OCI-LY3 (cell line): ENCODE measurements around the gene PVALB.

ENCODE experiments used
- H2AFZ ChIP-seq: fragments of 200-600, 300-600 bp; shearing (Covaris generic); 2 replicates; pipeline ENCODE4 v1.6.0; 2014; ENCODE audit warnings: antibody characterized with exemption, low read depth, low read length
- H3K27ac ChIP-seq: fragments of 200-600, 300-600 bp; sonication (generic); 2 replicates; pipeline ENCODE4 v1.5.1; 2014; ENCODE audit warnings: mild to moderate bottlenecking, low read length, moderate library complexity, mixed read lengths
- H3K27me3 ChIP-seq: fragments of 200-600, 300-600 bp; sonication (generic); 2 replicates; pipeline ENCODE4 v1.6.1; 2014; ENCODE audit warnings: low read depth, low read length, mixed read lengths
- H3K36me3 ChIP-seq: fragments of 200-600, 300-600 bp; sonication (generic); replicated peaks from 2 replicates; pipeline ENCODE3; 2014; ENCODE audit warnings: low read depth, low read length, mixed read lengths
- H3K4me1 ChIP-seq: fragments of 300-600, 200-600 bp; sonication (generic); 2 replicates; pipeline ENCODE4 v1.6.1; 2014; ENCODE audit warnings: low read length, mixed read lengths
- H3K4me2 ChIP-seq: fragments of 200-600, 300-600 bp; sonication (generic); 2 replicates; pipeline ENCODE4 v1.6.1; 2014; ENCODE audit warnings: low read length, mixed read lengths
- H3K4me3 ChIP-seq: fragments of 300-600, 200-600 bp; sonication (generic); 2 replicates; pipeline ENCODE4 v1.5.1; 2014; ENCODE audit warnings: antibody characterized with exemption, mild to moderate bottlenecking, low read length, moderate library complexity
- H3K79me2 ChIP-seq: fragments of 300-600, 200-600 bp; shearing (Covaris generic); 2 replicates; pipeline ENCODE4 v1.6.1; 2014; ENCODE audit warnings: mild to moderate bottlenecking, low read length, mixed read lengths
- H3K9ac ChIP-seq: fragments of 300-600, 200-600 bp; shearing (Covaris generic); 2 replicates; pipeline ENCODE4 v1.6.0; 2014; ENCODE audit warnings: mild to moderate bottlenecking, low read length, moderate library complexity
- H3K9me3 ChIP-seq: fragments of 200-600, 300-600 bp; shearing (Covaris generic); 2 replicates; pipeline ENCODE4 v1.6.1; 2014; ENCODE audit warnings: low read length, mixed read lengths; ENCODE audit not compliant: insufficient read depth
- H4K20me1 ChIP-seq: fragments of 200-600, 300-600 bp; sonication (generic); 2 replicates; pipeline ENCODE4 v1.6.1; 2016; ENCODE audit warnings: low read length, mixed read lengths; ENCODE audit not compliant: insufficient read depth
- EZH2phosphoT487 ChIP-seq: fragments of 200-600 bp; shearing (Covaris generic); IDR thresholded peaks from 2 replicates; pipeline ENCODE4 v1.6.1; 2018; ENCODE audit warnings: antibody characterized with exemption, mixed run types, low read depth
- TF ChIP-seq, protein P1 (sequence below): fragments of 200-600, 300-600 bp; sonication (generic); IDR thresholded peaks from 2 replicates; pipeline ENCODE4 v1.5.1; 2014; ENCODE audit warnings: antibody characterized with exemption, low read length, low read depth

Gene PVALB, protein sequence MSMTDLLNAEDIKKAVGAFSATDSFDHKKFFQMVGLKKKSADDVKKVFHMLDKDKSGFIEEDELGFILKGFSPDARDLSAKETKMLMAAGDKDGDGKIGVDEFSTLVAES

DNA sequence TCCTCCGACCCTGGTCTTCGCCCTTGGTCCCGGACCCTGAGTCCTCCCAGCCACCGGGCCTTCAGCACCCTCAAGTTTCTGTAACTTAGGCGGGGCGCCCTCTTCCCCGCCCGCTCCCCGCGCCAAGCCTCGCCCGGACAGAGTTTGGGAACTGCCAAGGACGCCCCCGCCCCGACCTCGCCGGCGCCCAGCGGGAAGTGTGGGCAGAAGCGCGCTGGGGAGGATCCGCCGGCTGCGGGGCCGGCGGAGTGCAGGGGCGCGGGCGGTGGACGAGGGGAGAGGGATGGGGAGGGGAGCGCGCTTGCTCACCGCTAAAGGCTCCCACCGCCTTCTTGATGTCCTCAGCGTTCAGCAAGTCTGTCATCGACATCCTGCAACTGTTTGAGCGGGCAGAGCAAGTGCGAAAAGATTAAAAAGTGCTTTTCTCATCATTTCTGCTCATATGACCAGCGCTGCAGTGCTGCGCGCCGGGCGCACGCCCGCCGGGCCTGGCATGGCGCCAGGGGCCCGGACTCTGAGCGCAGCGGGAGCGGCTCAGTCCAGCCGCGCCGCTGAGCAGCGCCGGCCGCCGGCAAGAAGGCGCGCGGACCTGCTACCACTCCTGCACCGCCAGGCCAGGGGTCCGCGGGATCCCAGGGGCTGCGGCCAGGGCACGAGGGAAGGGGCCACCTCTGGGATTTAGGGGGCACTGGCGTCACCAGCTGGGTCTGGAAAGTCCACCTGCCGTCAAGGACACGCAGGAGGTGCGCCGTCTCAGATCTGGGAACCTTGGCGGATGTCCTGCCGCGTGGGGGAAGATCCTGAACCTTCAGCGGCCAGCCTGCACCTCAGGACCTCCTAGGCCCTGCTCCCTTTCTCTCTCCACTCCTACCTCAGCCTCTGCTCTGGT, at the start of gene PVALB:
PVALB (minus strand) TSS at position 400 of the 889 bp plus-strand sequence; CDS start at position 370, 30 bp downstream.
- Histone ChIP-seq H3K27me3 (peaks cover 35% of the 10 kb centered on the region), H3K4me3 (no peak within 1 kb of the TSS), H3K27ac (no peak within 1 kb of the TSS), H3K79me2 (no peaks in the 10 kb centered on the region), H3K4me1 (peaks cover 7% of the 10 kb centered on the region; the same call in 1 of the 2 replicates), H3K4me2 (no peak within 1 kb of the TSS), H4K20me1 (no peaks in the 10 kb centered on the region), H2AFZ (no peak within 1 kb of the TSS), H3K9ac (no peak within 1 kb of the TSS), H3K36me3 (no peaks in the 10 kb centered on the region), H3K9me3 (no peaks in the 10 kb centered on the region)
- TF ChIP-seq, protein P1, sequence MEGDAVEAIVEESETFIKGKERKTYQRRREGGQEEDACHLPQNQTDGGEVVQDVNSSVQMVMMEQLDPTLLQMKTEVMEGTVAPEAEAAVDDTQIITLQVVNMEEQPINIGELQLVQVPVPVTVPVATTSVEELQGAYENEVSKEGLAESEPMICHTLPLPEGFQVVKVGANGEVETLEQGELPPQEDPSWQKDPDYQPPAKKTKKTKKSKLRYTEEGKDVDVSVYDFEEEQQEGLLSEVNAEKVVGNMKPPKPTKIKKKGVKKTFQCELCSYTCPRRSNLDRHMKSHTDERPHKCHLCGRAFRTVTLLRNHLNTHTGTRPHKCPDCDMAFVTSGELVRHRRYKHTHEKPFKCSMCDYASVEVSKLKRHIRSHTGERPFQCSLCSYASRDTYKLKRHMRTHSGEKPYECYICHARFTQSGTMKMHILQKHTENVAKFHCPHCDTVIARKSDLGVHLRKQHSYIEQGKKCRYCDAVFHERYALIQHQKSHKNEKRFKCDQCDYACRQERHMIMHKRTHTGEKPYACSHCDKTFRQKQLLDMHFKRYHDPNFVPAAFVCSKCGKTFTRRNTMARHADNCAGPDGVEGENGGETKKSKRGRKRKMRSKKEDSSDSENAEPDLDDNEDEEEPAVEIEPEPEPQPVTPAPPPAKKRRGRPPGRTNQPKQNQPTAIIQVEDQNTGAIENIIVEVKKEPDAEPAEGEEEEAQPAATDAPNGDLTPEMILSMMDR = no peak
- no peak for TF ChIP-seq EZH2phosphoT487

DNA sequence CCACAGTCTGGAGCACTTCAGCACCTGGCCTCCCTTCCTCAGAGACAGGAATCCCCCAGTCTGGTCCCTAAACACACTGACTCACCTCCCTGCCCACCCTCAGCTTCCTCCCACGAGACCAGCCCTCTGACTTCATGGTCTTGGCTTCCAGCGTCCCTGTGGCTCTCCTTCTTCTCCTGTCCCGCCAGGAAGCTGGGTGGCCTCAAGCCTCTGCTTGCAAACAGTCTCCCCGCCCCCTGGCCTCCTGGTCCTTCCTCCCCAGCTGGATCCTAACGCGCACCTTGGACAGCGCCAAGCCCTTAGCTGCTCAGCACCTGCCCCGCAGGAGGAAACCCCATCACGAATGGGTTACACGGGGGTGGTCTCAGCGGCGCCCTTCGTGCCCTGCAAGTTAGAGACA, 48.5 kb upstream of the PVALB start:
- Histone ChIP-seq H3K79me2 (peaks cover 13% of the 10 kb centered on the region; the same call in 1 of the 2 replicates), H3K4me2 (peak overlapping the region; percentile 51), H3K9ac (peak overlapping the region; percentile 51; the same call in 1 of the 2 replicates), H3K27me3 (no peaks in the 10 kb centered on the region), H4K20me1 (no peaks in the 10 kb centered on the region), H3K27ac (peak overlapping the region; percentile 92), H2AFZ (no peak overlapping the region), H3K9me3 (no peaks in the 10 kb centered on the region), H3K36me3 (peaks cover 8% of the 10 kb centered on the region), H3K4me3 (peak overlapping the region; percentile 5; the same call in 1 of the 2 replicates), H3K4me1 (peaks cover 87% of the 10 kb centered on the region)
- no peak for TF ChIP-seq EZH2phosphoT487
- TF ChIP-seq, protein P1 = no peak

DNA sequence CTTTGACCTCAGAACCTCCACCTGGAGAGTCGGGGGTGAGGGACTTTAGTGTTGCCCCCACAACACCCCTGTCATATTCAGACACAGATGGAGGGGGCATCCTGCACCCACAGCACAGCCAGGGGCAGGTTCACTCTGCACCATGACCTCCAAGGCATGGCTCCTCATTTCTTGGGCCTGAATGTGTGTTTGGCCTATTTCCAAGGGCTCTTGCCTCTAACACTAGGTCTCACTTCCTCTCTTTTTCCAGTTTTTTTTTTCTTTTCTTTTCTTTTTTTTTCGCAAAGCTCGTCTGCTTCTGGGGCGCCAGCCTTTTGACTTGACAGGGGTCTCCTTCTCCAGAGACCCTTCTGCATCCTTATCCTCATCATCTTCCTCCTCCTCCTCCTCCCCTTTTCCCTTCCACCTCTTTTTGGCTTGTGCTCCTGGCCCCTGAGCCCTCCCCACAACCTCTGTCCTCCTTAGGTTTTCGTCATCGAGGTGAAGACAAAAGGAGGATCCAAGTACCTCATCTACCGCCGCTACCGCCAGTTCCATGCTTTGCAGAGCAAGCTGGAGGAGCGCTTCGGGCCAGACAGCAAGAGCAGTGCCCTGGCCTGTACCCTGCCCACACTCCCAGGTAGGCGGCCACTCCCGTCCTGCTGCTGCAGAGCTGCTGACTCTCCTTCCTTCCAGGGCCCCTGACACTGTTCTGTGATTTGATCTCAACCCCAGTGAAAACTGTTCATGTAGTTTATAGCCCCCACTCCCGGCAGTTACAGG, 47.8 kb upstream of the PVALB start:
- Histone ChIP-seq H3K4me1 (peaks cover 87% of the 10 kb centered on the region), H3K9me3 (no peaks in the 10 kb centered on the region), H3K4me2 (peak overlapping the region; percentile 51), H3K9ac (peak overlapping the region; percentile 51; the same call in 1 of the 2 replicates), H3K27me3 (no peaks in the 10 kb centered on the region), H2AFZ (no peak overlapping the region), H3K27ac (peak overlapping the region; percentile 92), H4K20me1 (no peaks in the 10 kb centered on the region), H3K4me3 (peak overlapping the region; percentile 5; the same call in 1 of the 2 replicates), H3K36me3 (peaks cover 8% of the 10 kb centered on the region), H3K79me2 (peaks cover 9% of the 10 kb centered on the region; the same call in 1 of the 2 replicates)
- no peak for TF ChIP-seq EZH2phosphoT487
- TF ChIP-seq, protein P1 = no peak
